Heart left ventricle (tissue), 13 donors: Measurements from ENCODE around the gene MPHOSPH8.

ENCODE experiments used
- POLR2A ChIP-seq, 2 donors: fragments of 450-650 bp; IDR thresholded peaks; one replicate each; pipeline ENCODE4 v1.6.1; 2017; ENCODE audit warnings: antibody characterized with exemption in 2 of 2, mild to moderate bottlenecking in 2 of 2, moderate library complexity in 2 of 2
- TF ChIP-seq, protein P1 (sequence below), 12 donors: fragments of 200-600 bp; sonication (generic) in 4 of 12; IDR thresholded peaks; one replicate each; pipeline versions ENCODE4 v1.5.0 to v1.8.0; 2018 to 2022; ENCODE audit warnings: antibody characterized with exemption in 12 of 12, mild to moderate bottlenecking in 5 of 12
- donor health status: ischemic (EF 13 %, LVEDD 7.1; RV severe dilation, severe dysfunction).
- donor health status: DM: no; HTN: yes; CAD: no.
- donor health status: DM: no; HTN: no; CAD: no.
- donor health status: ischemic (EF 25% LVEDD 6.9; RV normal size, moderate dysfunction).
- donor health status: ischemic (EF 25% LVEDD 5.7; RV mildly dilated, moderate dysfunction).
- donor health status: ischemic (EF 35%, LVEDD 5.7; RV mildly dilated, moderate dysfunction).
- donor health status: nonischemic (EF 11% LVEDD 7.7; RV severe dilation, severe dysfunction).
- donor health status: DM: yes; HTN: yes; CAD: no.
- donor health status: PGD.
- donor health status: ischemic (EF 29% LVEDD 5.4; RV normal size, mild dysfunction).
- donor health status: nonischemic (EF 23%, LVEDD 6.1; RV moderate dilation, normal function).

DNA sequence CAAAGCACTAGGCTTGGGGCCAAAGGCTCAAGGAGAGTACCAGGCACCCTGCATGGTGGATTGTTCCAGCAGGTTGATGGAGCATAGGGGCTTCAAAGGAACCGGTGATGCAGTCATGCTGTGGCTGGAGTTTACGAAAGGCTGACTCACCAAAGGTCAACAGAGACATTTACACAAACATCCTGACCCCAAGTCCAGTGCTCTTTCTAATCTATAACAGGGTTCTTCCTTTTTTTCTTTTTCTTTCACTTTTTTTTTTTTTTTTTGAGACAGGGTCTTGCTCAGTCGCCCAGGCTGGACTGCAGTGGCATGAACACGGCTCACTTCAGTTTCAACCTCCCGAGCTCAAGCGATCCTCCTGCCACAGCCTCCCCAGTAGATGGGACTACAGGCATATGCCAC lies 36.5 kb upstream of the MPHOSPH8 start:
- TF ChIP-seq, protein P1, sequence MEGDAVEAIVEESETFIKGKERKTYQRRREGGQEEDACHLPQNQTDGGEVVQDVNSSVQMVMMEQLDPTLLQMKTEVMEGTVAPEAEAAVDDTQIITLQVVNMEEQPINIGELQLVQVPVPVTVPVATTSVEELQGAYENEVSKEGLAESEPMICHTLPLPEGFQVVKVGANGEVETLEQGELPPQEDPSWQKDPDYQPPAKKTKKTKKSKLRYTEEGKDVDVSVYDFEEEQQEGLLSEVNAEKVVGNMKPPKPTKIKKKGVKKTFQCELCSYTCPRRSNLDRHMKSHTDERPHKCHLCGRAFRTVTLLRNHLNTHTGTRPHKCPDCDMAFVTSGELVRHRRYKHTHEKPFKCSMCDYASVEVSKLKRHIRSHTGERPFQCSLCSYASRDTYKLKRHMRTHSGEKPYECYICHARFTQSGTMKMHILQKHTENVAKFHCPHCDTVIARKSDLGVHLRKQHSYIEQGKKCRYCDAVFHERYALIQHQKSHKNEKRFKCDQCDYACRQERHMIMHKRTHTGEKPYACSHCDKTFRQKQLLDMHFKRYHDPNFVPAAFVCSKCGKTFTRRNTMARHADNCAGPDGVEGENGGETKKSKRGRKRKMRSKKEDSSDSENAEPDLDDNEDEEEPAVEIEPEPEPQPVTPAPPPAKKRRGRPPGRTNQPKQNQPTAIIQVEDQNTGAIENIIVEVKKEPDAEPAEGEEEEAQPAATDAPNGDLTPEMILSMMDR (IDR thresholded peaks at IDR 0.05), result no peak
- no peak for TF ChIP-seq POLR2A (IDR thresholded peaks at IDR 0.05)
